Measurements from ENCODE around the gene EPC1.

- no peak for TF ChIP-seq EZH2 (IDR thresholded peaks at IDR 0.05; ENCODE audit: insufficient read depth, poor library complexity, severe bottlenecking)
- no peak for TF ChIP-seq EZH2phosphoT487 (IDR thresholded peaks at IDR 0.05; ENCODE audit: insufficient read depth, low read depth)
Measured at GRCh38 chr10:32379950-32380551, 33.1 kb upstream of the EPC1 start.

Measured in GM23248 (cell line).